ENCODE results near the gene ADGRV1. TPM values are rescaled to one million over a fixed set of nuclear protein-coding genes. Genes with fewer than 3 reads are reported as not detected.

ADGRV1 gene
- total RNA-seq, 1 donor from 2014 or later, result not detected

DNA sequence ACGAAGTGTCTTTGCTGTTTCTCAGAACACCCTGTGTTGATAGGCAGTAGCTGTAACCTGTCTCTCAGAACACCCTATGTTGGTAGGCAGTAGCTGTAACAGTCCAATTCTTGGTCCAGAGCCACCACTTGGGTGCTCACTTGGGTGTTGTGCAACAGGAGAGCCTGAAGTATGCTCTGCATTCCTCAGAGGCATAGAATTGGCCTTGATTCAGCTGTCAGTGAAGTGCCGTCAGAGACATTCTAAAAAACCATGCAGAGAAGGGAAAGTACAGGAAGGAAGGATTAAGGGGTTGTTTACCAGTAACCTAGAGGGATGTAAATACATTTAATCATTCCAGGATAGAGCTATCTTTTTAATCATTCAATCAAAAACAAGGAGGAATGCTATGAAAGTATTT, 593.4 kb downstream of the ADGRV1 start:
- DNase-seq, result peak; percentile 60
- intact Hi-C loops (cut with micrococcal nuclease), result no loop called here

DNA sequence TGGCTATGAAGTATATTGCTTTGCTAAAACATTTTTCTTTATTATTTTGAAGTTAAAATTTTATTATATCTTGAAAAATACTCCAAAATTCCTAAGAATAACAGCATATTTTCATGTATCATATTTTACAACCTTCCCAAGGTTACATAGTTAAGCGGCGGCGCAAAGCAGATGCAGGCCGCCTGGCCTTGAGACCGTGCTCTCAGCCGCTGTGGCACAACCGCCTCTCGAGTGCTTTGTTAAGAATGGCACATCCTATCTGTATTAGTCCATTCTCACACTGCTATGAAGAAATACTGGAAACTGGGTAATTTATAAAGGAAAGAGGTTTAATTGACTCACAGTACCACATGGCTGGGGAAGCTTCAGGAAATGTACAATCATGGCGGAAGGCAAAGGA, 595.7 kb downstream of the ADGRV1 start:
- intact Hi-C loops (cut with micrococcal nuclease), result no loop called here
- no peak for DNase-seq
- Histone ChIP-seq H3K4me1 (peaks cover 16% of the 10 kb centered on the region), H3K27me3 (ENCODE audit: low read depth) (no peaks in the 10 kb centered on the region), H3K36me3 (no peaks in the 10 kb centered on the region), H3K4me3 (no peak overlapping the region), H3K9me3 (replicated peaks) (no peaks in the 10 kb centered on the region), H3K27ac (replicated peaks) (no peak overlapping the region)
- TF ChIP-seq, protein P1, sequence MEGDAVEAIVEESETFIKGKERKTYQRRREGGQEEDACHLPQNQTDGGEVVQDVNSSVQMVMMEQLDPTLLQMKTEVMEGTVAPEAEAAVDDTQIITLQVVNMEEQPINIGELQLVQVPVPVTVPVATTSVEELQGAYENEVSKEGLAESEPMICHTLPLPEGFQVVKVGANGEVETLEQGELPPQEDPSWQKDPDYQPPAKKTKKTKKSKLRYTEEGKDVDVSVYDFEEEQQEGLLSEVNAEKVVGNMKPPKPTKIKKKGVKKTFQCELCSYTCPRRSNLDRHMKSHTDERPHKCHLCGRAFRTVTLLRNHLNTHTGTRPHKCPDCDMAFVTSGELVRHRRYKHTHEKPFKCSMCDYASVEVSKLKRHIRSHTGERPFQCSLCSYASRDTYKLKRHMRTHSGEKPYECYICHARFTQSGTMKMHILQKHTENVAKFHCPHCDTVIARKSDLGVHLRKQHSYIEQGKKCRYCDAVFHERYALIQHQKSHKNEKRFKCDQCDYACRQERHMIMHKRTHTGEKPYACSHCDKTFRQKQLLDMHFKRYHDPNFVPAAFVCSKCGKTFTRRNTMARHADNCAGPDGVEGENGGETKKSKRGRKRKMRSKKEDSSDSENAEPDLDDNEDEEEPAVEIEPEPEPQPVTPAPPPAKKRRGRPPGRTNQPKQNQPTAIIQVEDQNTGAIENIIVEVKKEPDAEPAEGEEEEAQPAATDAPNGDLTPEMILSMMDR (IDR thresholded peaks at IDR 0.05; ENCODE audit: borderline replicate concordance), result no peak

More for the DNA sequence above, 593.4 kb downstream of the ADGRV1 start:
- TF ChIP-seq, protein P1 (IDR thresholded peaks at IDR 0.05; ENCODE audit: borderline replicate concordance), result no peak
- H3K4me3 ChIP-seq, result no peak overlapping the region
- H3K27me3 ChIP-seq (ENCODE audit: low read depth), result no peaks in the 10 kb centered on the region
- H3K27ac ChIP-seq (replicated peaks), result peak overlapping the region; percentile 31
- H3K36me3 ChIP-seq, result no peaks in the 10 kb centered on the region
- H3K4me1 ChIP-seq, result peaks cover 16% of the 10 kb centered on the region
- no peaks in the 10 kb centered on the region for H3K9me3 ChIP-seq (replicated peaks)

DNA sequence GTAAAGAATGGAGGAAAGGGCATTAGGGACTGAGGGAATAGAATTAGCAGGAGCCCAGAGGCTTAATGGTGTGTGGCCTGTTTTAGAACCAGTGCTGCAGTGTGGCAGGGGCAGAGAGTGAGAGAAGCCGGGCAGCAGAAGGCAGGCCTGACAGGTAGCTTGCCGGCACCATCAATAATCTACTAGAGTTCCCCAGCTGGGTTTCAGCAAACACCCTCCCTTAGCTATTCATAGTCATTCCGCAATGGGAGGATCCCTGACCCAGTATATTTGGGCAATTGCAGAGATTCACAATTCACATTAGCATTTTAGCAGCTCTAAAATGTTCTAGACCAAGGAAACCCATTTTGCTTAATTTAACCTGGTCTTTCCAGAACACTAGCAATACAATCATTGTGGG, 596.7 kb downstream of the ADGRV1 start:
- peak overlapping the region; percentile 2 for H3K27ac ChIP-seq (replicated peaks)
- no peaks in the 10 kb centered on the region for H3K27me3 ChIP-seq (ENCODE audit: low read depth)
- no peak overlapping the region for H3K4me3 ChIP-seq
- intact Hi-C loops (cut with micrococcal nuclease), result no loop called here
- no peak for DNase-seq
- peaks cover 16% of the 10 kb centered on the region for H3K4me1 ChIP-seq
- TF ChIP-seq, protein P1 (IDR thresholded peaks at IDR 0.05; ENCODE audit: borderline replicate concordance), result no peak
- no peaks in the 10 kb centered on the region for H3K9me3 ChIP-seq (replicated peaks)
- H3K36me3 ChIP-seq, result no peaks in the 10 kb centered on the region

DNA sequence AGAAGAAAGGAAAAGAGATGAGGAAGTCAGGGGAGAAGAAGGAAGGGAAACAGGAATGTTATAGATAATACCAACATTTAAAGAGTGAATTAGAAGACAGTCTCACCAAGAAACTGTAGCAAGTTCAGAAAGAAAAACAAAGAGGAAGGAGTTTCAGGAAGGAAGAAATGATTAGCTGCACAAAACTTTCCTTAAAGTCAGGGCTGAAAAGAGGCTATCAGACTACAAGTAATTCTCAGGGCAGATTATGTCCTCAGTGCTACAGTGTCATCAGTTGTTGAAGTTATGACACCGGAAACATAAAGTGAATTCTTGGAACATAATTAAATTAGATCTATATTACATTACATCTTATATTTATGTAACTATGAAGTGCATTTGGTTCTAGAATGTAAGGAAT, 597.6 kb downstream of the ADGRV1 start:
- Histone ChIP-seq H3K27ac (replicated peaks) (peak overlapping the region; percentile 18), H3K27me3 (ENCODE audit: low read depth) (no peaks in the 10 kb centered on the region)
- no peak for DNase-seq

DNA sequence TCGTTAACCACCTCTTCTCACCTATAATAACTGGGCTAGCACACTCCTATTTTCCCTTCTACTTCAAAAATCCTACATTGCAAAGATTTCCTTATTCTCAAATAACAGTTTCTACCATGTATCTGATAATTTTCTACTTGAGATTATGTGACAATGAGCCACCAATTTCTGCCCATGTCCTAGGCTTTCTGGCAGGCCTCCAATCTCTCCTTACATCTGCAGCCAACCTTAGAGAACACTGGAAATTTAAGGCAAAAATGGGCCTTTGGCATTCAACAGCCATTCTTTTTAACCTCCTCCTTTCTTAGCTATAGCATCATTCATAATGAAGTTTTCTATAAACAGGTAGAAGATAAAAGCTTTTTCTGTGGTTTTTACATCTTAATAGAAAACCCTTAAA, 599.4 kb downstream of the ADGRV1 start:
- Histone ChIP-seq H3K4me3 (no peak overlapping the region), H3K9me3 (replicated peaks) (no peaks in the 10 kb centered on the region), H3K36me3 (no peaks in the 10 kb centered on the region), H3K4me1 (peaks cover 11% of the 10 kb centered on the region), H3K27me3 (ENCODE audit: low read depth) (no peaks in the 10 kb centered on the region), H3K27ac (replicated peaks) (no peak overlapping the region)
- intact Hi-C loops (cut with micrococcal nuclease), result no loop called here
- TF ChIP-seq, protein P1 (IDR thresholded peaks at IDR 0.05; ENCODE audit: borderline replicate concordance), result no peak
- no peak for DNase-seq

More for the DNA sequence above, 597.6 kb downstream of the ADGRV1 start:
- H3K36me3 ChIP-seq, result no peaks in the 10 kb centered on the region
- TF ChIP-seq, protein P1 (IDR thresholded peaks at IDR 0.05; ENCODE audit: borderline replicate concordance), result no peak
- peaks cover 14% of the 10 kb centered on the region for H3K4me1 ChIP-seq
- H3K4me3 ChIP-seq, result no peak overlapping the region
- intact Hi-C loops (cut with micrococcal nuclease), result no loop called here
- H3K9me3 ChIP-seq (replicated peaks), result no peaks in the 10 kb centered on the region

DNA sequence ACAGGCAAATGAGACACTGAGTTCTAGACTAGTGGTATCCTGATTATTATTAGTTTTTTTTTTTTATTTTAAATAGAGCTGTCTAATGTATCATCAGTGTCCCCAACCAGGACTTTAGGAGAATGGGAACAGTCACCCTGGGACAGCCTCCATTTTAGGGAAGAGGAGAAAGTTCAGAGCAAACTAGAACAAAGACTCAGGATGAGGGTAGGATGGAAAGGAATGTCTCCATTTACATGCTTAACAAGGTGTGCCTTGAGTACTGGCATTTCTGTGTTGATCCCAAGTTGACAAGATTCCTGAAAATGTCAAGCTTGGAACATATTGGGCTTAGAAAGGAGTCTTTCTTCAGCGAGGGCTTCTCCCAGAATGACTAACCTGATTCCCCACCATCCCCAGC, 601.0 kb downstream of the ADGRV1 start:
- peaks cover 15% of the 10 kb centered on the region for H3K4me1 ChIP-seq

More for the DNA sequence above, 601.0 kb downstream of the ADGRV1 start:
- no peak for DNase-seq
- H3K27me3 ChIP-seq (ENCODE audit: low read depth), result no peaks in the 10 kb centered on the region
- H3K36me3 ChIP-seq, result no peaks in the 10 kb centered on the region
- H3K9me3 ChIP-seq (replicated peaks), result no peaks in the 10 kb centered on the region
- TF ChIP-seq, protein P1 (IDR thresholded peaks at IDR 0.05; ENCODE audit: borderline replicate concordance), result no peak
- H3K4me3 ChIP-seq, result no peak overlapping the region
- no peak overlapping the region for H3K27ac ChIP-seq (replicated peaks)
- intact Hi-C loops (cut with micrococcal nuclease), result no loop called here

Data from left ventricle myocardium inferior (tissue), 1 donor.